Measurements from ENCODE around the gene C1QTNF6.

DNA sequence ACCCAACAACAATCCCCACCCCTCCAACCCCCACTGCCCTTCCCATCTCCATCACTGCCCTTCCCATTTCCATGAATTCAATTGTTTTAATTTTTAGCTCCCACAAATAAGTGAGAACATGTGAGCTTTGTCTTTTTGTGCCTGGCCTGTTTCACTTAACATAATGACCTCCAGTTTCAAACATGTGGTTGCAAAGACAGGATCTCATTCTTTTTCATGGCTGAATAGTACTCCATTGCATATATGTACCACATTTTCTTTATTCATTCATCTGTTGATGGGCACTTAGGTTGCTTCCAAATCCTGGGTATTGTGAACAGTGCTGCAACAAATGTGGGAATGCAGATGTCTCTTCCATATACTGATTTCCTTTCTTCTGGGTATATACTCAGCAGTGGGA, 37.3 kb downstream of the C1QTNF6 start:
- TF ChIP-seq, protein P1, sequence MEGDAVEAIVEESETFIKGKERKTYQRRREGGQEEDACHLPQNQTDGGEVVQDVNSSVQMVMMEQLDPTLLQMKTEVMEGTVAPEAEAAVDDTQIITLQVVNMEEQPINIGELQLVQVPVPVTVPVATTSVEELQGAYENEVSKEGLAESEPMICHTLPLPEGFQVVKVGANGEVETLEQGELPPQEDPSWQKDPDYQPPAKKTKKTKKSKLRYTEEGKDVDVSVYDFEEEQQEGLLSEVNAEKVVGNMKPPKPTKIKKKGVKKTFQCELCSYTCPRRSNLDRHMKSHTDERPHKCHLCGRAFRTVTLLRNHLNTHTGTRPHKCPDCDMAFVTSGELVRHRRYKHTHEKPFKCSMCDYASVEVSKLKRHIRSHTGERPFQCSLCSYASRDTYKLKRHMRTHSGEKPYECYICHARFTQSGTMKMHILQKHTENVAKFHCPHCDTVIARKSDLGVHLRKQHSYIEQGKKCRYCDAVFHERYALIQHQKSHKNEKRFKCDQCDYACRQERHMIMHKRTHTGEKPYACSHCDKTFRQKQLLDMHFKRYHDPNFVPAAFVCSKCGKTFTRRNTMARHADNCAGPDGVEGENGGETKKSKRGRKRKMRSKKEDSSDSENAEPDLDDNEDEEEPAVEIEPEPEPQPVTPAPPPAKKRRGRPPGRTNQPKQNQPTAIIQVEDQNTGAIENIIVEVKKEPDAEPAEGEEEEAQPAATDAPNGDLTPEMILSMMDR (IDR thresholded peaks at IDR 0.05): no peak
- no peak for TF ChIP-seq ZFX (IDR thresholded peaks at IDR 0.05; ENCODE audit: borderline replicate concordance)

Measured in 22Rv1 (cell line).